H54 (cell line): ENCODE results near the gene KCNE4.

Experiments used
- DNase-seq: peaks from one replicate; pipeline ENCODE4 v3.0.0; 2011; ENCODE audit warnings: low spot score, mixed read lengths; ENCODE audit not compliant: insufficient read length
- FAIRE-seq: peaks from 3 replicates; lab custom pipeline; 2011; peaks lifted over from hg19 to GRCh38; lab: Jason Lieb, UNC
- POLR2A ChIP-seq: IDR thresholded peaks from 2 replicates; pipeline ENCODE4 v1.6.1; 2011; ENCODE audit warnings: low read depth, mild to moderate bottlenecking, low read length

KCNE4 gene

GRCh38 chr2:223029287-223029686 lies 22.7 kb upstream of the KCNE4 start:
- no peak for TF ChIP-seq POLR2A
- no peak for FAIRE-seq
- no peak for DNase-seq

GRCh38 chr2:223032187-223033142 lies 19.5 kb upstream of the KCNE4 start:
- TF ChIP-seq POLR2A = no peak
- FAIRE-seq (no peak), DNase-seq (no peak)

- DNase-seq (no peak), FAIRE-seq (no peak)
- no peak for TF ChIP-seq POLR2A
Observed at GRCh38 chr2:223034221-223034975, 17.6 kb upstream of the KCNE4 start.

- DNase-seq = no peak
- no peak for FAIRE-seq
- TF ChIP-seq POLR2A = no peak
Observed at GRCh38 chr2:223036790-223037444, 15.1 kb upstream of the KCNE4 start.

GRCh38 chr2:223037445-223037800 lies 14.6 kb upstream of the KCNE4 start:
- TF ChIP-seq POLR2A = no peak
- no peak for FAIRE-seq
- no peak for DNase-seq

GRCh38 chr2:223039618-223040017 lies 12.4 kb upstream of the KCNE4 start:
- FAIRE-seq = no peak
- no peak for DNase-seq
- TF ChIP-seq POLR2A = no peak

- TF ChIP-seq POLR2A = no peak
- no peak for DNase-seq
- FAIRE-seq = no peak
Observed at GRCh38 chr2:223040527-223040926, 11.5 kb upstream of the KCNE4 start.

GRCh38 chr2:223041527-223042109 lies 10.4 kb upstream of the KCNE4 start:
- 0 out of 2 replicates have a peak, but pooled peaks have one; percentile 13 for TF ChIP-seq POLR2A
- FAIRE-seq (peak; percentile 92), DNase-seq (peak; percentile 60)

- FAIRE-seq = no peak
- TF ChIP-seq POLR2A = no peak
Observed at GRCh38 chr2:223042284-223042683, 9.7 kb upstream of the KCNE4 start.

GRCh38 chr2:223042704-223043118 lies 9.3 kb upstream of the KCNE4 start:
- FAIRE-seq = no peak
- no peak for TF ChIP-seq POLR2A
- no peak for DNase-seq

More at GRCh38 chr2:223042284-223042683, 9.7 kb upstream of the KCNE4 start:
- no peak for DNase-seq

GRCh38 chr2:223043164-223043941 lies 8.6 kb upstream of the KCNE4 start:
- TF ChIP-seq POLR2A = no peak
- FAIRE-seq (no peak), DNase-seq (no peak)

- no peak for FAIRE-seq
- no peak for DNase-seq
- no peak for TF ChIP-seq POLR2A
Observed at GRCh38 chr2:223044092-223044836, 7.7 kb upstream of the KCNE4 start.
